H1 (cell line): Measurements from ENCODE around the gene KIF25. TPM values are rescaled to one million over a fixed set of nuclear protein-coding genes. Genes with fewer than 3 reads are reported as not detected.

Experiments used
- CTCF ChIA-PET: fragments of 300-600 bp; sonication (Branson Sonifier 250); formaldehyde crosslinking; loops from one replicate; lab custom pipeline; 2021; ENCODE audit not compliant: partially characterized antibody; lab: Charles Lee
- POLR2A ChIA-PET: fragments of 300-600 bp; sonication (Branson Sonifier 250); formaldehyde crosslinking; loops from one replicate; lab custom pipeline; 2021; ENCODE audit warnings: inconsistent platforms; ENCODE audit not compliant: partially characterized antibody; lab: Charles Lee
- DNase-seq, 2 experiments: peaks; one replicate each; pipeline versions ENCODE4 v3.0.0 to v3.0.0-alpha.2; 2010 to 2022; ENCODE audit warnings: low spot score in 2 of 2, low read depth in 1 of 2, mixed read lengths in 1 of 2
- FAIRE-seq: peaks from 2 replicates; lab custom pipeline; 2011; peaks lifted over from hg19 to GRCh38; lab: Jason Lieb, UNC
- H2AFZ ChIP-seq: 2 replicates; pipeline ENCODE4 v1.8.1; 2012; ENCODE audit warnings: low read length, inconsistent platforms
- H2AK5ac ChIP-seq: 2 replicates; pipeline ENCODE4 v1.6.1; 2013; ENCODE audit warnings: low read depth, low read length
- H2BK120ac ChIP-seq: replicated peaks from 2 replicates; pipeline ENCODE3; 2013; ENCODE audit warnings: low read depth, low read length, inconsistent platforms
- H2BK12ac ChIP-seq: 2 replicates; pipeline ENCODE4 v1.6.1; 2013; ENCODE audit warnings: low read depth, low read length
- H2BK15ac ChIP-seq: 2 replicates; pipeline ENCODE4 v1.6.1; 2013; ENCODE audit warnings: low read length
- H2BK20ac ChIP-seq: 2 replicates; pipeline ENCODE4 v1.6.1; 2013; ENCODE audit warnings: low read length
- H2BK5ac ChIP-seq: 2 replicates; pipeline ENCODE4 v1.6.1; 2013; ENCODE audit warnings: low read depth, low read length
- H3K14ac ChIP-seq: 2 replicates; pipeline ENCODE4 v1.6.1; 2013; ENCODE audit warnings: inconsistent platforms; ENCODE audit not compliant: insufficient read length
- H3K18ac ChIP-seq: 2 replicates; pipeline ENCODE4 v1.6.1; 2013; ENCODE audit warnings: low read length; ENCODE audit errors: extremely low read depth
- H3K23ac ChIP-seq: 2 replicates; pipeline ENCODE4 v1.6.1; 2013; ENCODE audit warnings: inconsistent platforms; ENCODE audit not compliant: insufficient read length
- H3K23me2 ChIP-seq: 2 replicates; pipeline ENCODE4 v1.6.1; 2013; ENCODE audit warnings: low read depth, low read length
- H3K27ac ChIP-seq: 2 replicates; pipeline ENCODE4 v1.6.1; 2011; ENCODE audit warnings: low read depth, low read length, inconsistent platforms
- H3K27me3 ChIP-seq, 4 experiments: replicated peaks in 1 of 4; 1 replicate in 1 of 4; 2 replicates in 3 of 4; pipeline versions ENCODE4 v1.6.1 to v1.8.1; 2011 to 2013; ENCODE audit warnings: low read length in 3 of 4, mild to moderate bottlenecking in 3 of 4, inconsistent platforms in 2 of 4, mixed read lengths in 2 of 4, moderate library complexity in 1 of 4; ENCODE audit not compliant: control insufficient read depth in 3 of 4, insufficient read depth in 3 of 4; ENCODE audit errors: extremely low read depth in 1 of 4
- H3K36me3 ChIP-seq, 4 experiments: 2 replicates each; pipeline versions ENCODE4 v1.6.1 to v1.8.1; 2011 to 2013; ENCODE audit warnings: mild to moderate bottlenecking in 4 of 4, low read length in 3 of 4, moderate library complexity in 2 of 4, control low read depth in 1 of 4, inconsistent platforms in 1 of 4; ENCODE audit not compliant: insufficient read depth in 4 of 4, control insufficient read depth in 2 of 4
- H3K4ac ChIP-seq: replicated peaks from 2 replicates; pipeline ENCODE3; 2013; ENCODE audit warnings: low read length, low read depth, mixed read lengths, inconsistent platforms; ENCODE audit not compliant: insufficient read length
- H3K4me1 ChIP-seq, 4 experiments: replicated peaks in 1 of 4; 1 replicate in 1 of 4; 2 replicates in 3 of 4; pipeline versions ENCODE4 v1.6.1 to v1.8.1; 2011 to 2013; ENCODE audit warnings: low read length in 3 of 4, inconsistent platforms in 2 of 4, mixed read lengths in 1 of 4; ENCODE audit not compliant: insufficient read depth in 4 of 4, control insufficient read depth in 3 of 4
- H3K4me2 ChIP-seq, 2 experiments: 2 replicates each; pipeline versions ENCODE4 v1.6.1 to v1.8.1; 2011 to 2013; ENCODE audit warnings: low read depth in 2 of 2, low read length in 2 of 2, control low read depth in 1 of 2, inconsistent platforms in 1 of 2, mild to moderate bottlenecking in 1 of 2; ENCODE audit not compliant: insufficient read depth in 1 of 2
- H3K4me3 ChIP-seq, 4 experiments: fragments of 200-600, 300-600 bp in 1 of 4; sonication (generic), shearing (Covaris generic), sonication (Bioruptor Twin) in 1 of 4; 2 replicates each; pipeline versions ENCODE4 v1.5.1 to v1.8.1; 2011 to 2016; ENCODE audit warnings: low read length in 4 of 4, low read depth in 3 of 4, control low read depth in 2 of 4, inconsistent platforms in 2 of 4, mild to moderate bottlenecking in 2 of 4, mixed read lengths in 1 of 4, moderate library complexity in 1 of 4; ENCODE audit not compliant: insufficient read depth in 2 of 4; ENCODE audit errors: extremely low read depth in 1 of 4
- H3K56ac ChIP-seq: replicated peaks from 2 replicates; pipeline ENCODE3; 2013; ENCODE audit warnings: low read depth, mild to moderate bottlenecking, mixed read lengths, low read length, inconsistent platforms; ENCODE audit not compliant: insufficient read length
- H3K79me1 ChIP-seq: 2 replicates; pipeline ENCODE4 v1.6.1; 2013; ENCODE audit warnings: low read depth, low read length, control low read depth
- H3K79me2 ChIP-seq, 2 experiments: 2 replicates each; pipeline versions ENCODE4 v1.6.1 to v1.8.1; 2012 to 2013; ENCODE audit warnings: low read length in 2 of 2, mild to moderate bottlenecking in 2 of 2, inconsistent platforms in 1 of 2; ENCODE audit not compliant: insufficient read depth in 2 of 2, control insufficient read depth in 1 of 2
- H3K9ac ChIP-seq, 4 experiments: replicated peaks in 1 of 4; 1 replicate in 1 of 4; 2 replicates in 3 of 4; pipeline versions ENCODE4 v1.6.1 to v1.8.1; 2011 to 2013; ENCODE audit warnings: low read depth in 3 of 4, low read length in 3 of 4, control low read depth in 2 of 4, mild to moderate bottlenecking in 2 of 4, moderate library complexity in 2 of 4, inconsistent platforms in 1 of 4; ENCODE audit errors: extremely low read depth in 1 of 4
- H3K9me3 ChIP-seq, 2 experiments: 2 replicates each; pipeline versions ENCODE4 v1.6.1 to v1.8.1; 2012 to 2013; ENCODE audit warnings: mild to moderate bottlenecking in 2 of 2, moderate library complexity in 2 of 2, control low read depth in 1 of 2, inconsistent platforms in 1 of 2, low read depth in 1 of 2, low read length in 1 of 2, mixed read lengths in 1 of 2; ENCODE audit not compliant: insufficient read depth in 2 of 2
- H4K20me1 ChIP-seq, 2 experiments: replicated peaks in 1 of 2; 2 replicates each; pipeline versions ENCODE3 to v1.8.1; 2011 to 2013; ENCODE audit warnings: inconsistent platforms in 2 of 2, low read length in 2 of 2, mild to moderate bottlenecking in 1 of 2; ENCODE audit not compliant: insufficient read depth in 2 of 2, control insufficient read depth in 1 of 2
- H4K5ac ChIP-seq: 2 replicates; pipeline ENCODE4 v1.6.1; 2013; ENCODE audit warnings: low read length, low read depth, mixed read lengths, inconsistent platforms; ENCODE audit not compliant: insufficient read length
- H4K8ac ChIP-seq: 2 replicates; pipeline ENCODE4 v1.8.0; 2013; ENCODE audit warnings: mild to moderate bottlenecking, moderate library complexity, low read length, inconsistent platforms; ENCODE audit not compliant: insufficient read depth; ENCODE audit errors: extremely low read depth
- H4K91ac ChIP-seq: replicated peaks from 2 replicates; pipeline ENCODE3; 2013; ENCODE audit warnings: low read length, mixed read lengths, inconsistent platforms; ENCODE audit not compliant: insufficient read length
- CBX5 ChIP-seq: fragments of 300-800, 300-1000 bp; sonication (generic); IDR thresholded peaks from 2 replicates; pipeline ENCODE4 v1.7.1; 2016; ENCODE audit warnings: antibody characterized with exemption, low read length, low read depth
- CBX8 ChIP-seq: fragments of 300-800, 300-1000 bp; sonication (generic); IDR thresholded peaks from 2 replicates; pipeline ENCODE4 v1.7.1; 2016; ENCODE audit warnings: low read depth, low read length, borderline replicate concordance
- CHD1 ChIP-seq: IDR thresholded peaks from 2 replicates; pipeline ENCODE4 v1.6.1; 2012; ENCODE audit warnings: low read depth, low read length, improper control_type of control experiment
- CREB1 ChIP-seq: IDR thresholded peaks from 2 replicates; pipeline ENCODE4 v1.6.1; 2012; ENCODE audit warnings: inconsistent platforms
- HDAC6 ChIP-seq: IDR thresholded peaks from one replicate; pipeline ENCODE4 v1.7.1; 2012; ENCODE audit warnings: low read depth, mild to moderate bottlenecking, inconsistent platforms, low read length, moderate library complexity
- JUN ChIP-seq: IDR thresholded peaks from 2 replicates; pipeline ENCODE4 v1.6.1; 2011; ENCODE audit warnings: low read depth, mild to moderate bottlenecking, improper control_type of control experiment, low read length
- KDM5A ChIP-seq: fragments of 200-600 bp; IDR thresholded peaks from 2 replicates; pipeline ENCODE4 v1.7.1; 2012; ENCODE audit warnings: mild to moderate bottlenecking, low read length, inconsistent platforms, mixed read lengths
- MAFK ChIP-seq: IDR thresholded peaks from 2 replicates; pipeline ENCODE4 v1.6.1; 2012; ENCODE audit warnings: low read depth, mild to moderate bottlenecking, improper control_type of control experiment, low read length
- MAX ChIP-seq: IDR thresholded peaks from 2 replicates; pipeline ENCODE4 v1.6.1; 2012; ENCODE audit warnings: inconsistent platforms
- NRF1 ChIP-seq: IDR thresholded peaks from 2 replicates; pipeline ENCODE4 v1.6.1; 2011; ENCODE audit warnings: mild to moderate bottlenecking, low read depth, low read length, improper control_type of control experiment
- POLR2AphosphoS5 ChIP-seq: IDR thresholded peaks from 2 replicates; pipeline ENCODE4 v1.6.1; 2011; ENCODE audit warnings: low read depth, low read length
- RBBP5 ChIP-seq: IDR thresholded peaks from 2 replicates; pipeline ENCODE4 v1.7.1; 2012; ENCODE audit warnings: low read depth, mild to moderate bottlenecking, inconsistent platforms, low read length, moderate library complexity, borderline replicate concordance
- SIX5 ChIP-seq: IDR thresholded peaks from 2 replicates; pipeline ENCODE4 v1.6.1; 2011; ENCODE audit warnings: mild to moderate bottlenecking, low read depth, low read length
- SRF ChIP-seq: IDR thresholded peaks from 2 replicates; pipeline ENCODE4 v1.6.1; 2011; ENCODE audit warnings: mild to moderate bottlenecking, low read depth, low read length, moderate library complexity
- TAF7 ChIP-seq: optimal IDR thresholded peaks from 2 replicates; pipeline ENCODE3; 2011; ENCODE audit warnings: low read depth, mild to moderate bottlenecking, inconsistent platforms, low read length, moderate library complexity, borderline replicate concordance
- WGBS, 2 experiments: shearing (Covaris generic) in 1 of 2; methylation state at CpG; one replicate each; pipeline versions ENCODE4 v1.1.6 to v1.1.7; 2013 to 2015; ENCODE audit warnings: low lambda C conversion rate in 2 of 2, mixed read lengths in 2 of 2, inconsistent platforms in 1 of 2, low coverage in 1 of 2, missing lambda C conversion rate in 1 of 2; ENCODE audit not compliant: insufficient replicate concordance in 2 of 2, insufficient coverage in 1 of 2, insufficient read length in 1 of 2; ENCODE audit errors: extremely low coverage in 1 of 2, missing lambda C conversion rate in 1 of 2; 5-methylcytosine and 5-hydroxymethylcytosine counted together
- polyA plus RNA-seq, 7 experiments: library from polyadenylated mRNA; depleted of rRNA in 3 of 7; stranded (reverse) in 5 of 7; unstranded in 2 of 7; fragments of >200 nt in 5 of 7; fragments of 200-250 nt in 2 of 7; gene quantifications; 1 replicate in 5 of 7; 2 replicates in 1 of 7; 4 replicates in 1 of 7; pipeline versions ENCODE4 v1.2.1 to v1.2.3, GENCODE V29; 2011 to 2013; ENCODE audit warnings: missing spikeins in 2 of 7, mixed read lengths in 2 of 7
- total RNA-seq: library from RNA; stranded (reverse); fragmentation: NEBNext Ultra II Directional; extraction: Animal tissue kit (Norgen Biotek cat#: 25700); gene quantifications from 2 replicates; pipeline ENCODE4 v1.2.1, GENCODE V29; 2021

KIF25 gene
- total and polyA plus RNA-seq, 2 of the 8 experiments (the other 6 are each of a cell fraction or from before 2014, with no cell fraction given): 1.5 to 2.0 TPM

DNA sequence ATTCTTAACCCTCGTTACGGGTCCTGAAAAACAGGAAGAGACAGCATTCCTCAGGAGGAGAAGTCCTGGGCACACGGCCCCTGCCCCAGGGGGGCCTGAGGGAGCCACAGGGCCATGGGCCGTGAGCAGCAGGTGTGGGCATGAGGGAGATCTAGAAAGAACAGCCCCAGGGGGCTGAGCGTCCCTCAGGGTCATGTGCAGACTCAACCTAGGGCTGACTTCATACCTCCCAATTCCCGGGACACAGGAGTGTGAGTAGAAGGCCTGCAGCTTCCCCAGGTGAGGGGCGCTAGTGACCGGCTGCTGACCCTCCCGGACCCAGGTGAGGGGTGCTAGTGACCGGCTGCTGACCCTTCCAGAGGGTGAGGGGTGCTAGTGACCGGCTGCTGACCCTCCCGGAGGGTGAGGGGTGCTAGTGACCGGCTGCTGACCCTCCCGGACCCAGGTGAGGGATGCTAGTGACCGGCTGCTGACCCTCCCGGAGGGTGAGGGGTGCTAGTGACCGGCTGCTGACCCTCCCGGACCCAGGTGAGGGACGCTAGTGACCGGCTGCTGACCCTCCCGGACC, 46.5 kb downstream of the KIF25 start:
- no peak overlapping the region for H4K5ac ChIP-seq
- no peak overlapping the region for H2BK12ac ChIP-seq
- no peak overlapping the region for H3K56ac ChIP-seq
- H3K4me3 ChIP-seq: no peak overlapping the region
- FAIRE-seq (no peak), DNase-seq (no peak)
- WGBS, 2 experiments: 91% methylated on average over 19 of the region's 21 CpGs; no CpG with 5 or more reads in 1 of the 2 experiments
- H2BK20ac ChIP-seq: no peak overlapping the region
- H4K91ac ChIP-seq: no peak overlapping the region
- no peaks in the 10 kb centered on the region for H3K4me1 ChIP-seq
- no peaks in the 10 kb centered on the region for H3K23me2 ChIP-seq
- ChIA-PET CTCF (interaction anchor here (1.1 to 2.6 kb wide), 3 partner anchors 18 to 76 kb away, joined by 3 to 8 read pairs (median 3); no protein-coding TSS in a partner anchor), POLR2A (no interaction called here)
- H2AFZ ChIP-seq: no peak overlapping the region
- H2BK120ac ChIP-seq: no peak overlapping the region
- H2AK5ac ChIP-seq: no peak overlapping the region
- no peak overlapping the region for H2BK15ac ChIP-seq
- no peaks in the 10 kb centered on the region for H4K20me1 ChIP-seq
- no peak overlapping the region for H3K14ac ChIP-seq
- no peak overlapping the region for H3K27ac ChIP-seq
- H3K9ac ChIP-seq: no peak overlapping the region
- no peaks in the 10 kb centered on the region for H3K27me3 ChIP-seq
- H3K9me3 ChIP-seq: peaks cover 22 to 34% of the 10 kb centered on the region in 2 experiments
- H3K36me3 ChIP-seq: peaks cover 0 to 2% (median 0%) of the 10 kb centered on the region in 4 experiments; a peak in 2 of 8 replicates
- no peak overlapping the region for H3K4ac ChIP-seq
- no peak overlapping the region for H3K23ac ChIP-seq
- no peak overlapping the region for H3K4me2 ChIP-seq
- H3K18ac ChIP-seq: no peak overlapping the region
- no peaks in the 10 kb centered on the region for H3K79me1 ChIP-seq
- no peak overlapping the region for H2BK5ac ChIP-seq
- H3K79me2 ChIP-seq: no peaks in the 10 kb centered on the region
- no peak overlapping the region for H4K8ac ChIP-seq
- TF ChIP-seq MAX (no peak), NRF1 (no peak), POLR2AphosphoS5 (no peak), CREB1 (no peak), KDM5A (no peak), SIX5 (no peak), HDAC6 (no peak), TAF7 (no peak), CHD1 (no peak), CBX5 (no peak), RBBP5 (no peak), MAFK (no peak), SRF (no peak), JUN (no peak), CBX8 (no peak)
